GM23338 (cell line): ENCODE measurements around the gene PCYT1A. TPM values are rescaled to one million over a fixed set of nuclear protein-coding genes. Genes with fewer than 3 reads are reported as not detected.

Experiments
- ATAC-seq: fragments of 200-7000 bp; cut with Tn5 transposase; 3 replicates; pipeline ENCODE4 v1.9.1; 2020
- DNase-seq: peaks from one replicate; pipeline ENCODE4 v3.0.0-alpha.2; 2015; ENCODE audit warnings: low spot score
- H2AFZ ChIP-seq: fragments of 200-600 bp; sonication (generic); 2 replicates; pipeline ENCODE4 v1.8.0; 2016; ENCODE audit warnings: antibody characterized with exemption, mild to moderate bottlenecking, moderate library complexity
- H3F3A ChIP-seq: fragments of 200-600 bp; sonication (generic); replicated peaks from 2 replicates; pipeline ENCODE4 v1.8.0; 2017; ENCODE audit warnings: antibody characterized with exemption, mixed run types, low read depth
- H3K27ac ChIP-seq: fragments of 200-600 bp; sonication (generic); 2 replicates; pipeline ENCODE4 v1.6.1; 2016; ENCODE audit warnings: low read depth
- H3K27me3 ChIP-seq: fragments of 200-600 bp; sonication (generic); 2 replicates; pipeline ENCODE4 v1.8.0; 2016; ENCODE audit warnings: mild to moderate bottlenecking, mixed run types, moderate library complexity; ENCODE audit not compliant: insufficient read depth
- H3K36me3 ChIP-seq: fragments of 200-600 bp; sonication (generic); 2 replicates; pipeline ENCODE4 v1.8.0; 2016; ENCODE audit warnings: mild to moderate bottlenecking; ENCODE audit not compliant: insufficient read depth
- H3K4me1 ChIP-seq: fragments of 200-600 bp; sonication (generic); 2 replicates; pipeline ENCODE4 v1.8.0; 2016; ENCODE audit warnings: mild to moderate bottlenecking, moderate library complexity; ENCODE audit not compliant: insufficient read depth
- H3K4me2 ChIP-seq: fragments of 200-600 bp; sonication (generic); 2 replicates; pipeline ENCODE4 v1.7.1; 2017; ENCODE audit warnings: mixed run types
- H3K4me3 ChIP-seq: fragments of 200-600 bp; sonication (generic); 2 replicates; pipeline ENCODE4 v1.6.1; 2016; ENCODE audit warnings: mixed run types
- H3K79me2 ChIP-seq: fragments of 200-600 bp; sonication (generic); replicated peaks from 2 replicates; pipeline ENCODE4 v1.8.0; 2017; ENCODE audit warnings: mild to moderate bottlenecking; ENCODE audit not compliant: insufficient read depth
- H3K9me2 ChIP-seq: fragments of 200-600 bp; sonication (generic); 2 replicates; pipeline ENCODE4 v1.8.0; 2017; ENCODE audit not compliant: insufficient read depth
- H4K20me1 ChIP-seq: fragments of 200-600 bp; sonication (generic); replicated peaks from 2 replicates; pipeline ENCODE4 v1.8.0; 2017; ENCODE audit warnings: mild to moderate bottlenecking; ENCODE audit not compliant: insufficient read depth
- H3K27ac Mint-ChIP-seq: 2 replicates; pipeline ENCODE4 v1.8.0; 2020; ENCODE audit warnings: inconsistent platforms, mild to moderate bottlenecking, moderate library complexity, mixed read lengths
- H3K27me3 Mint-ChIP-seq: 3 replicates; pipeline ENCODE4 v1.8.0; 2022; ENCODE audit warnings: low read depth, mild to moderate bottlenecking, moderate library complexity, mixed read lengths, inconsistent platforms; ENCODE audit not compliant: insufficient read depth, poor library complexity
- H3K36me3 Mint-ChIP-seq: 3 replicates; pipeline ENCODE4 v1.8.0; 2021; ENCODE audit warnings: low read depth, mild to moderate bottlenecking, inconsistent platforms, moderate library complexity, mixed read lengths
- H3K4me1 Mint-ChIP-seq: 3 replicates; pipeline ENCODE4 v1.8.0; 2020; ENCODE audit warnings: mild to moderate bottlenecking, inconsistent platforms, mixed read lengths
- H3K4me3 Mint-ChIP-seq: 3 replicates; pipeline ENCODE4 v1.8.0; 2021; ENCODE audit warnings: moderate library complexity, mild to moderate bottlenecking, inconsistent platforms, mixed read lengths
- H3K9me3 Mint-ChIP-seq: 3 replicates; pipeline ENCODE4 v1.8.0; 2020; ENCODE audit warnings: moderate library complexity, mild to moderate bottlenecking, inconsistent platforms, mixed read lengths
- CREB1 ChIP-seq: fragments of 250-450 bp; sonication (Bioruptor Pico); IDR thresholded peaks from 2 replicates; pipeline ENCODE4 v1.5.0; 2020; ENCODE audit warnings: low read depth, mild to moderate bottlenecking, moderate library complexity
- EZH2 ChIP-seq: fragments of 200-600 bp; sonication (generic); IDR thresholded peaks from one replicate; pipeline ENCODE4 v1.8.0; 2017; ENCODE audit warnings: antibody characterized with exemption, mild to moderate bottlenecking, low read depth; ENCODE audit not compliant: unreplicated experiment
- JUNB ChIP-seq: IDR thresholded peaks from one replicate; pipeline ENCODE4 v1.6.1; 2016; ENCODE audit warnings: antibody characterized with exemption; ENCODE audit not compliant: unreplicated experiment
- NANOG ChIP-seq: IDR thresholded peaks from 2 replicates; pipeline ENCODE4 v1.6.1; 2016; ENCODE audit warnings: antibody characterized with exemption, borderline replicate concordance
- STAT1 ChIP-seq: IDR thresholded peaks from one replicate; pipeline ENCODE4 v1.6.1; 2016; ENCODE audit warnings: antibody characterized with exemption; ENCODE audit not compliant: unreplicated experiment
- ZNF462 ChIP-seq: fragments of 250-450 bp; sonication (Bioruptor Pico); IDR thresholded peaks from 2 replicates; pipeline ENCODE4 v1.5.0; 2020; ENCODE audit warnings: mild to moderate bottlenecking, moderate library complexity
- polyA plus RNA-seq: library from polyadenylated mRNA; unstranded; fragments of >200 nt; fragmentation: Nextera tagmentation; extraction: Ambion mirVana; gene quantifications from 2 replicates; pipeline ENCODE4 v1.2.1, GENCODE V29; 2016
- total RNA-seq: library from RNA; depleted of rRNA; stranded (reverse); fragments of >200 nt; shearing (Covaris generic); gene quantifications from 2 replicates; pipeline ENCODE4 v1.2.3, GENCODE V29; 2014
- TF ChIP-seq, protein P1 (sequence below): IDR thresholded peaks from one replicate; pipeline ENCODE4 v1.6.1; 2018; ENCODE audit warnings: antibody characterized with exemption; ENCODE audit not compliant: unreplicated experiment
- TF ChIP-seq, protein P2 (sequence below), 2 experiments: fragments of 200-600 bp in 1 of 2; sonication (generic) in 1 of 2; conservative IDR thresholded peaks; 2 replicates each; pipeline versions ENCODE4 v1.5.1 to v1.6.1; 2016 to 2017; ENCODE audit warnings: antibody characterized with exemption in 2 of 2, low read depth in 2 of 2, mild to moderate bottlenecking in 2 of 2, moderate library complexity in 1 of 2

PCYT1A gene
- total and polyA plus RNA-seq, 2 experiments from 2014 or later = 11.6 to 35.8 TPM

- TF ChIP-seq ZNF462 (CRISPR knock-in tag) (no peak), NANOG (no peak), EZH2 (no peak)
- TF ChIP-seq, protein P1, sequence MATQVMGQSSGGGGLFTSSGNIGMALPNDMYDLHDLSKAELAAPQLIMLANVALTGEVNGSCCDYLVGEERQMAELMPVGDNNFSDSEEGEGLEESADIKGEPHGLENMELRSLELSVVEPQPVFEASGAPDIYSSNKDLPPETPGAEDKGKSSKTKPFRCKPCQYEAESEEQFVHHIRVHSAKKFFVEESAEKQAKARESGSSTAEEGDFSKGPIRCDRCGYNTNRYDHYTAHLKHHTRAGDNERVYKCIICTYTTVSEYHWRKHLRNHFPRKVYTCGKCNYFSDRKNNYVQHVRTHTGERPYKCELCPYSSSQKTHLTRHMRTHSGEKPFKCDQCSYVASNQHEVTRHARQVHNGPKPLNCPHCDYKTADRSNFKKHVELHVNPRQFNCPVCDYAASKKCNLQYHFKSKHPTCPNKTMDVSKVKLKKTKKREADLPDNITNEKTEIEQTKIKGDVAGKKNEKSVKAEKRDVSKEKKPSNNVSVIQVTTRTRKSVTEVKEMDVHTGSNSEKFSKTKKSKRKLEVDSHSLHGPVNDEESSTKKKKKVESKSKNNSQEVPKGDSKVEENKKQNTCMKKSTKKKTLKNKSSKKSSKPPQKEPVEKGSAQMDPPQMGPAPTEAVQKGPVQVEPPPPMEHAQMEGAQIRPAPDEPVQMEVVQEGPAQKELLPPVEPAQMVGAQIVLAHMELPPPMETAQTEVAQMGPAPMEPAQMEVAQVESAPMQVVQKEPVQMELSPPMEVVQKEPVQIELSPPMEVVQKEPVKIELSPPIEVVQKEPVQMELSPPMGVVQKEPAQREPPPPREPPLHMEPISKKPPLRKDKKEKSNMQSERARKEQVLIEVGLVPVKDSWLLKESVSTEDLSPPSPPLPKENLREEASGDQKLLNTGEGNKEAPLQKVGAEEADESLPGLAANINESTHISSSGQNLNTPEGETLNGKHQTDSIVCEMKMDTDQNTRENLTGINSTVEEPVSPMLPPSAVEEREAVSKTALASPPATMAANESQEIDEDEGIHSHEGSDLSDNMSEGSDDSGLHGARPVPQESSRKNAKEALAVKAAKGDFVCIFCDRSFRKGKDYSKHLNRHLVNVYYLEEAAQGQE = no peak
Observed at GRCh38 chr3:196235452-196236122, 51.9 kb downstream of the PCYT1A start (continued).

DNA sequence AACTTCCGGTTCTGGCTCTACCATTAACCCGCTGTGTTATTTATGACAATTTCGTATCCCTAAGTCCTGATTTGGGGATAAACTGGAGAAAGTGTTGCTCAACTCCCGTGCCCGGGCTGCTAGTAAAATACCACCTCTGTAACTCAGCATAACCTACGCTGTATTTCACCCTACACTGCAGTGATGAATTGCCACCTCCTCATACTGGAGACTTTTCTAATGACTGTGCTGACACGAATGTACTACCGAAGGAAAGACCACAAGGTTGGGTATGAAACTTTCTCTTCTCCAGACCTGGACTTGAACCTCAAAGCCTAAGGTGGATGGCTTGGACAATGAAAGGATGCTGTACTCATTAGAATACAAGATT lies 54.7 kb downstream of the PCYT1A start:
- Mint-ChIP-seq H3K36me3 (no peaks in the 10 kb centered on the region), H3K4me3 (no peak overlapping the region), H3K4me1 (0 out of 3 replicates have a peak, but pooled peaks cover under 1% of the 10 kb centered on the region), H3K27ac (no peak overlapping the region), H3K9me3 (no peaks in the 10 kb centered on the region; the same call in 2 of the 3 replicates), H3K27me3 (peaks cover 3% of the 10 kb centered on the region)
- Histone ChIP-seq H3K4me2 (no peak overlapping the region), H3K4me1 (no peaks in the 10 kb centered on the region), H3K79me2 (no peaks in the 10 kb centered on the region), H3F3A (no peaks in the 10 kb centered on the region), H2AFZ (no peak overlapping the region), H3K36me3 (no peaks in the 10 kb centered on the region), H3K4me3 (no peak overlapping the region), H4K20me1 (0 out of 2 replicates have a peak, but pooled peaks cover 5% of the 10 kb centered on the region), H3K27me3 (no peaks in the 10 kb centered on the region), H3K27ac (no peak overlapping the region), H3K9me2 (no peaks in the 10 kb centered on the region)
- DNase-seq (no peak), ATAC-seq (no peak)
- TF ChIP-seq JUNB (no peak), CREB1 (no peak), STAT1 (no peak), EZH2 (no peak)
- TF ChIP-seq, protein P2, sequence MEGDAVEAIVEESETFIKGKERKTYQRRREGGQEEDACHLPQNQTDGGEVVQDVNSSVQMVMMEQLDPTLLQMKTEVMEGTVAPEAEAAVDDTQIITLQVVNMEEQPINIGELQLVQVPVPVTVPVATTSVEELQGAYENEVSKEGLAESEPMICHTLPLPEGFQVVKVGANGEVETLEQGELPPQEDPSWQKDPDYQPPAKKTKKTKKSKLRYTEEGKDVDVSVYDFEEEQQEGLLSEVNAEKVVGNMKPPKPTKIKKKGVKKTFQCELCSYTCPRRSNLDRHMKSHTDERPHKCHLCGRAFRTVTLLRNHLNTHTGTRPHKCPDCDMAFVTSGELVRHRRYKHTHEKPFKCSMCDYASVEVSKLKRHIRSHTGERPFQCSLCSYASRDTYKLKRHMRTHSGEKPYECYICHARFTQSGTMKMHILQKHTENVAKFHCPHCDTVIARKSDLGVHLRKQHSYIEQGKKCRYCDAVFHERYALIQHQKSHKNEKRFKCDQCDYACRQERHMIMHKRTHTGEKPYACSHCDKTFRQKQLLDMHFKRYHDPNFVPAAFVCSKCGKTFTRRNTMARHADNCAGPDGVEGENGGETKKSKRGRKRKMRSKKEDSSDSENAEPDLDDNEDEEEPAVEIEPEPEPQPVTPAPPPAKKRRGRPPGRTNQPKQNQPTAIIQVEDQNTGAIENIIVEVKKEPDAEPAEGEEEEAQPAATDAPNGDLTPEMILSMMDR (conservative IDR thresholded peaks at IDR 0.05; ENCODE audit: low read depth in 2 of 2) = no peak
- TF ChIP-seq, protein P1 = no peak
